ENCODE measurements around the gene INPP5A. TPM values are rescaled to one million over a fixed set of nuclear protein-coding genes. Genes with fewer than 3 reads are reported as not detected.

Gene INPP5A
- total RNA-seq, 1 donor from 2014 or later, result 36.3 TPM

DNA sequence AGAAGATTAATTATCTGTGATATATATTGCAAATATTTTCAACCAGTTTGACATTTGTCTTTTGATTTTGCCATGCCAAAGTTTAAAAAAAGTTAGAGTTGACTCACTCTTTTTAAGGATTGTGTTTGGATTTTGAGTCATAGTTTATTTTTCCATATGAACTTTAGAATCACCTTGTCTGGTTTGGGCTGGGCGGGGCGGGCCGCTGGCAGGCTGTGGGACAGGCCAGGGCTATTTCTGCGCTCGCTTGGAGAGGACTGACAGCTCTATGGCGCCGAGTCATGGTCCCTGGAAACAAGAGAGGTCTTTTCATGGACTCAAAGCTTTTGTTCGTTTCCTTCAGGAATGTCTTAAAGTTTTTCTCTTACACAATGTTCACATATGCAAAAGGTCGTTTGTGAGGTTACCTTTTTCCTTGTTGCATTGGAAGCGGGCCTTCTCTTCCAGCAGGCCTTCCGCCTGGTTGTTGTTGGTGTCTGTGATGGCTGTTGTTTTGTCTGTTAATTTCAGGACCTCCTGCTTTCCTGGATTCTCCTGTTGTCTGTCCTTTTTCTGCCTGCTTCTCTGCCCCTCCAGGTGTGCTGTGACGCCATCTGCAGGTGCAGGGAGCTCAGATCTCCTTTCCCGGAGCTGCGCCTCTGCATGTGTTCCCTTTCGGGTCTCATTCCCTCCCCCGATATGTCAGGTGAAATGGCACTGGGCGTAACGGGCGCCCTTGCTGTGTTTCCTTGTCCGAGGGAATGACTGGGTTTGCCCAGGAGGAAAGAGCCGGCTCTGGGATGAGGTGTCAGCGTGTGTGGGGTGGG lies 53.8 kb downstream of the INPP5A start:
- no peak overlapping the region for H3K4me3 Mint-ChIP-seq (ENCODE audit: unreplicated experiment)
- TF ChIP-seq, protein P1, sequence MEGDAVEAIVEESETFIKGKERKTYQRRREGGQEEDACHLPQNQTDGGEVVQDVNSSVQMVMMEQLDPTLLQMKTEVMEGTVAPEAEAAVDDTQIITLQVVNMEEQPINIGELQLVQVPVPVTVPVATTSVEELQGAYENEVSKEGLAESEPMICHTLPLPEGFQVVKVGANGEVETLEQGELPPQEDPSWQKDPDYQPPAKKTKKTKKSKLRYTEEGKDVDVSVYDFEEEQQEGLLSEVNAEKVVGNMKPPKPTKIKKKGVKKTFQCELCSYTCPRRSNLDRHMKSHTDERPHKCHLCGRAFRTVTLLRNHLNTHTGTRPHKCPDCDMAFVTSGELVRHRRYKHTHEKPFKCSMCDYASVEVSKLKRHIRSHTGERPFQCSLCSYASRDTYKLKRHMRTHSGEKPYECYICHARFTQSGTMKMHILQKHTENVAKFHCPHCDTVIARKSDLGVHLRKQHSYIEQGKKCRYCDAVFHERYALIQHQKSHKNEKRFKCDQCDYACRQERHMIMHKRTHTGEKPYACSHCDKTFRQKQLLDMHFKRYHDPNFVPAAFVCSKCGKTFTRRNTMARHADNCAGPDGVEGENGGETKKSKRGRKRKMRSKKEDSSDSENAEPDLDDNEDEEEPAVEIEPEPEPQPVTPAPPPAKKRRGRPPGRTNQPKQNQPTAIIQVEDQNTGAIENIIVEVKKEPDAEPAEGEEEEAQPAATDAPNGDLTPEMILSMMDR (IDR thresholded peaks at IDR 0.05; ENCODE audit: partially characterized antibody, unreplicated experiment), result no peak
- peaks cover 14% of the 10 kb centered on the region for H3K4me1 Mint-ChIP-seq (ENCODE audit: low read depth, unreplicated experiment)
- peaks cover 7% of the 10 kb centered on the region for H3K36me3 Mint-ChIP-seq (ENCODE audit: unreplicated experiment)
- H3K27me3 Mint-ChIP-seq (ENCODE audit: unreplicated experiment), result peaks cover 1% of the 10 kb centered on the region
- no peaks in the 10 kb centered on the region for H3K9me3 Mint-ChIP-seq (ENCODE audit: unreplicated experiment)
- no peak overlapping the region for H3K27ac Mint-ChIP-seq (ENCODE audit: unreplicated experiment)
- DNase-seq, result no peak

DNA sequence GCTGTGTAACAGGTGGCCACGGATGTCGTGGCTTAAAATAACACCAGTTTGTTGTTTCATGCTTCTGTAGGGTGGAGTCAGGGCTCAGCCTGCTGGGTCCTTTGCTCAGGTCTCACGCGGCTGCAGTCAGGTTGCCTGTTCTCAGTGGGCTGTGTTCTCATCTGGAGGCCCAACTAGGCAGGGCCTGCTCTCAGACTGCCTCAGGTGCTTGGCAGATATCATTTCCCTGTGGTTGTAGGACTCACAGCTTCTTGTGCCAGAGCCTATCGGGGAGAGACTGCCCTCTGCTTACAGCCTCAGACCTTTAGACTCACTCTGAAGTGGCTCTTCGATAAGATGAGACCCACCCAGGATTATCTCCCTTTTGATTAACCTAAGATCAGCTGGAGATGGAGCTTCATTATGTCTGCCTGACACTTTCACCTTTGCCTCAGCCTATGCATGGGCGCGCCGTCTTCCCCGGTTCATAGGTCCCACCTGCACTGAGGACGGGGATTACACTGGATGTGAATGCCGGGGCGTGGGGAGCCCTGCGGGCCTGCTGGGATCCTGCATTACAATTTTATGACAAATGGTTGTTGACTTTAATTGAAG lies 55.3 kb downstream of the INPP5A start:
- Mint-ChIP-seq H3K27ac (ENCODE audit: unreplicated experiment) (no peak overlapping the region), H3K9me3 (ENCODE audit: unreplicated experiment) (no peaks in the 10 kb centered on the region), H3K36me3 (ENCODE audit: unreplicated experiment) (peaks cover 7% of the 10 kb centered on the region), H3K4me3 (ENCODE audit: unreplicated experiment) (no peak overlapping the region), H3K4me1 (ENCODE audit: low read depth, unreplicated experiment) (peaks cover 6% of the 10 kb centered on the region), H3K27me3 (ENCODE audit: unreplicated experiment) (peaks cover 1% of the 10 kb centered on the region)
- TF ChIP-seq, protein P1 (IDR thresholded peaks at IDR 0.05; ENCODE audit: partially characterized antibody, unreplicated experiment), result no peak
- no peak for DNase-seq

DNA sequence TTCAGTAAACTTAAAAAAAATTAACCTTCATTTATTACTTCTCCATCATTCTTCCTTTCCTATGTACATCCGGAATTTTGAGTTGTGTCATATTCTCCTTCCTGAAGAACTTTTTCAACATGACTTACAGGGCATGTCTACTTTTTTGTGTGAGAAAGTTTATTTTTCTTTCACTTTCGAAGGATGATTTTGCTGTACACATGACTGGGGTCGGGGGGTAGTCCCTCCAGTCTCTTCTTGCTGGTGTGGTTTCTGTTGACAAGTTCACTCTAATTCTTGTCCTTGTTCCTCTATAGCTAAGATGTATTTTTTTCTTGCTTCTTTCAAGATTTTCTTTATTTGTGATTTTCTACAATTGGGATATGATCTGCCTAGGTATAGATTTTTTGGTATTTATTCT lies 55.8 kb downstream of the INPP5A start:
- TF ChIP-seq, protein P1 (IDR thresholded peaks at IDR 0.05; ENCODE audit: partially characterized antibody, unreplicated experiment), result no peak
- no peak overlapping the region for H3K27ac Mint-ChIP-seq (ENCODE audit: unreplicated experiment)
- peaks cover 2% of the 10 kb centered on the region for H3K4me1 Mint-ChIP-seq (ENCODE audit: low read depth, unreplicated experiment)

GRCh38 chr10:132593900-132594876 lies 56.6 kb downstream of the INPP5A start:
- Mint-ChIP-seq H3K9me3 (ENCODE audit: unreplicated experiment) (no peaks in the 10 kb centered on the region), H3K36me3 (ENCODE audit: unreplicated experiment) (peaks cover 14% of the 10 kb centered on the region), H3K4me3 (ENCODE audit: unreplicated experiment) (no peak overlapping the region), H3K4me1 (ENCODE audit: low read depth, unreplicated experiment) (no peaks in the 10 kb centered on the region), H3K27ac (ENCODE audit: unreplicated experiment) (no peak overlapping the region), H3K27me3 (ENCODE audit: unreplicated experiment) (peaks cover 3% of the 10 kb centered on the region)
- TF ChIP-seq, protein P1 (IDR thresholded peaks at IDR 0.05; ENCODE audit: partially characterized antibody, unreplicated experiment), result no peak
- no peak for DNase-seq

More for the DNA sequence above, 55.8 kb downstream of the INPP5A start:
- no peak for DNase-seq
- peaks cover 3% of the 10 kb centered on the region for H3K27me3 Mint-ChIP-seq (ENCODE audit: unreplicated experiment)
- H3K36me3 Mint-ChIP-seq (ENCODE audit: unreplicated experiment), result peaks cover 10% of the 10 kb centered on the region
- H3K9me3 Mint-ChIP-seq (ENCODE audit: unreplicated experiment), result no peaks in the 10 kb centered on the region
- H3K4me3 Mint-ChIP-seq (ENCODE audit: unreplicated experiment), result no peak overlapping the region
